GM23338 (cell line): ENCODE data around the gene RAVER1. TPM values are rescaled to one million over a fixed set of nuclear protein-coding genes. Genes with fewer than 3 reads are reported as not detected.

Experiments used
- ATAC-seq: fragments of 200-7000 bp; cut with Tn5 transposase; 3 replicates; pipeline ENCODE4 v1.9.1; 2020
- DNase-seq: peaks from one replicate; pipeline ENCODE4 v3.0.0-alpha.2; 2015; ENCODE audit warnings: low spot score
- H2AFZ ChIP-seq: fragments of 200-600 bp; sonication (generic); 2 replicates; pipeline ENCODE4 v1.8.0; 2016; ENCODE audit warnings: antibody characterized with exemption, mild to moderate bottlenecking, moderate library complexity
- H3F3A ChIP-seq: fragments of 200-600 bp; sonication (generic); replicated peaks from 2 replicates; pipeline ENCODE4 v1.8.0; 2017; ENCODE audit warnings: antibody characterized with exemption, mixed run types, low read depth
- H3K27ac ChIP-seq: fragments of 200-600 bp; sonication (generic); 2 replicates; pipeline ENCODE4 v1.6.1; 2016; ENCODE audit warnings: low read depth
- H3K27me3 ChIP-seq: fragments of 200-600 bp; sonication (generic); 2 replicates; pipeline ENCODE4 v1.8.0; 2016; ENCODE audit warnings: mild to moderate bottlenecking, mixed run types, moderate library complexity; ENCODE audit not compliant: insufficient read depth
- H3K36me3 ChIP-seq: fragments of 200-600 bp; sonication (generic); 2 replicates; pipeline ENCODE4 v1.8.0; 2016; ENCODE audit warnings: mild to moderate bottlenecking; ENCODE audit not compliant: insufficient read depth
- H3K4me1 ChIP-seq: fragments of 200-600 bp; sonication (generic); 2 replicates; pipeline ENCODE4 v1.8.0; 2016; ENCODE audit warnings: mild to moderate bottlenecking, moderate library complexity; ENCODE audit not compliant: insufficient read depth
- H3K4me2 ChIP-seq: fragments of 200-600 bp; sonication (generic); 2 replicates; pipeline ENCODE4 v1.7.1; 2017; ENCODE audit warnings: mixed run types
- H3K4me3 ChIP-seq: fragments of 200-600 bp; sonication (generic); 2 replicates; pipeline ENCODE4 v1.6.1; 2016; ENCODE audit warnings: mixed run types
- H3K79me2 ChIP-seq: fragments of 200-600 bp; sonication (generic); replicated peaks from 2 replicates; pipeline ENCODE4 v1.8.0; 2017; ENCODE audit warnings: mild to moderate bottlenecking; ENCODE audit not compliant: insufficient read depth
- H3K9me2 ChIP-seq: fragments of 200-600 bp; sonication (generic); 2 replicates; pipeline ENCODE4 v1.8.0; 2017; ENCODE audit not compliant: insufficient read depth
- H4K20me1 ChIP-seq: fragments of 200-600 bp; sonication (generic); replicated peaks from 2 replicates; pipeline ENCODE4 v1.8.0; 2017; ENCODE audit warnings: mild to moderate bottlenecking; ENCODE audit not compliant: insufficient read depth
- H3K27ac Mint-ChIP-seq: 2 replicates; pipeline ENCODE4 v1.8.0; 2020; ENCODE audit warnings: inconsistent platforms, mild to moderate bottlenecking, moderate library complexity, mixed read lengths
- H3K27me3 Mint-ChIP-seq: 3 replicates; pipeline ENCODE4 v1.8.0; 2022; ENCODE audit warnings: low read depth, mild to moderate bottlenecking, moderate library complexity, mixed read lengths, inconsistent platforms; ENCODE audit not compliant: insufficient read depth, poor library complexity
- H3K36me3 Mint-ChIP-seq: 3 replicates; pipeline ENCODE4 v1.8.0; 2021; ENCODE audit warnings: low read depth, mild to moderate bottlenecking, inconsistent platforms, moderate library complexity, mixed read lengths
- H3K4me1 Mint-ChIP-seq: 3 replicates; pipeline ENCODE4 v1.8.0; 2020; ENCODE audit warnings: mild to moderate bottlenecking, inconsistent platforms, mixed read lengths
- H3K4me3 Mint-ChIP-seq: 3 replicates; pipeline ENCODE4 v1.8.0; 2021; ENCODE audit warnings: moderate library complexity, mild to moderate bottlenecking, inconsistent platforms, mixed read lengths
- H3K9me3 Mint-ChIP-seq: 3 replicates; pipeline ENCODE4 v1.8.0; 2020; ENCODE audit warnings: moderate library complexity, mild to moderate bottlenecking, inconsistent platforms, mixed read lengths
- EZH2 ChIP-seq: fragments of 200-600 bp; sonication (generic); IDR thresholded peaks from one replicate; pipeline ENCODE4 v1.8.0; 2017; ENCODE audit warnings: antibody characterized with exemption, mild to moderate bottlenecking, low read depth; ENCODE audit not compliant: unreplicated experiment
- EZH2phosphoT487 ChIP-seq: fragments of 200-600 bp; sonication (generic); IDR thresholded peaks from one replicate; pipeline ENCODE4 v1.8.1; 2018; ENCODE audit warnings: antibody characterized with exemption; ENCODE audit not compliant: unreplicated experiment
- JUNB ChIP-seq: IDR thresholded peaks from one replicate; pipeline ENCODE4 v1.6.1; 2016; ENCODE audit warnings: antibody characterized with exemption; ENCODE audit not compliant: unreplicated experiment
- POLR2AphosphoS5 ChIP-seq: IDR thresholded peaks from 2 replicates; pipeline ENCODE4 v1.6.1; 2016; ENCODE audit warnings: antibody characterized with exemption, low read depth
- STAT1 ChIP-seq: IDR thresholded peaks from one replicate; pipeline ENCODE4 v1.6.1; 2016; ENCODE audit warnings: antibody characterized with exemption; ENCODE audit not compliant: unreplicated experiment
- ZNF331 ChIP-seq: fragments of 250-450 bp; sonication (Bioruptor Pico); IDR thresholded peaks from 2 replicates; pipeline ENCODE4 v1.5.0; 2020; ENCODE audit warnings: low read depth, mild to moderate bottlenecking, moderate library complexity
- polyA plus RNA-seq: library from polyadenylated mRNA; unstranded; fragments of >200 nt; fragmentation: Nextera tagmentation; extraction: Ambion mirVana; gene quantifications from 2 replicates; pipeline ENCODE4 v1.2.1, GENCODE V29; 2016
- total RNA-seq: library from RNA; depleted of rRNA; stranded (reverse); fragments of >200 nt; shearing (Covaris generic); gene quantifications from 2 replicates; pipeline ENCODE4 v1.2.3, GENCODE V29; 2014

The RAVER1 gene
- total and polyA plus RNA-seq, 2 experiments from 2014 or later: 25.5 to 88.3 TPM

- Histone ChIP-seq H3K4me3 (no peak overlapping the region), H3K27ac (no peak overlapping the region), H4K20me1 (no peaks in the 10 kb centered on the region), H3K27me3 (no peaks in the 10 kb centered on the region), H3K9me2 (no peaks in the 10 kb centered on the region), H3K36me3 (no peaks in the 10 kb centered on the region), H3K79me2 (no peaks in the 10 kb centered on the region), H3F3A (no peaks in the 10 kb centered on the region), H3K4me1 (no peaks in the 10 kb centered on the region), H3K4me2 (no peak overlapping the region), H2AFZ (no peak overlapping the region)
- no peak for TF ChIP-seq EZH2
- ATAC-seq (no peak), DNase-seq (no peak)
- Mint-ChIP-seq H3K9me3 (no peaks in the 10 kb centered on the region; the same call in 2 of the 3 replicates), H3K36me3 (0 out of 3 replicates have a peak, but pooled peaks cover 4% of the 10 kb centered on the region), H3K27me3 (peaks cover 9% of the 10 kb centered on the region), H3K27ac (no peak overlapping the region), H3K4me3 (no peak overlapping the region), H3K4me1 (no peaks in the 10 kb centered on the region)
Observed at GRCh38 chr19:10346509-10346908, 13.2 kb upstream of the RAVER1 start.

GRCh38 chr19:10344780-10345179, 11.5 kb upstream of the RAVER1 start:
- ATAC-seq (no peak), DNase-seq (no peak)
- Histone ChIP-seq H3K36me3 (no peaks in the 10 kb centered on the region), H3K4me2 (no peak overlapping the region), H3K79me2 (no peaks in the 10 kb centered on the region), H3K4me3 (no peak overlapping the region), H2AFZ (no peak overlapping the region), H3K27me3 (no peaks in the 10 kb centered on the region), H3K4me1 (0 out of 2 replicates have a peak, but pooled peaks cover 6% of the 10 kb centered on the region), H4K20me1 (no peaks in the 10 kb centered on the region), H3K9me2 (no peaks in the 10 kb centered on the region), H3K27ac (no peak overlapping the region), H3F3A (no peaks in the 10 kb centered on the region)
- Mint-ChIP-seq H3K4me3 (no peak overlapping the region), H3K9me3 (no peaks in the 10 kb centered on the region; the same call in 2 of the 3 replicates), H3K27ac (no peak overlapping the region), H3K36me3 (no peaks in the 10 kb centered on the region), H3K27me3 (peaks cover 7% of the 10 kb centered on the region), H3K4me1 (peaks cover 5% of the 10 kb centered on the region; the same call in 2 of the 3 replicates)
- TF ChIP-seq POLR2AphosphoS5 (no peak), ZNF331 (CRISPR knock-in tag) (no peak), JUNB (no peak)

- no peak overlapping the region for H3K27ac ChIP-seq
- no peak overlapping the region for H3K4me3 ChIP-seq
- H4K20me1 ChIP-seq: no peaks in the 10 kb centered on the region
- H3K79me2 ChIP-seq: no peaks in the 10 kb centered on the region
- Mint-ChIP-seq H3K4me3 (no peak overlapping the region), H3K27ac (no peak overlapping the region), H3K27me3 (peaks cover 9% of the 10 kb centered on the region), H3K4me1 (peaks cover 14% of the 10 kb centered on the region), H3K36me3 (no peaks in the 10 kb centered on the region), H3K9me3 (no peaks in the 10 kb centered on the region; the same call in 1 of the 3 replicates)
- H3K4me1 ChIP-seq: peaks cover 18% of the 10 kb centered on the region; the same call in 1 of the 2 replicates
- TF ChIP-seq EZH2phosphoT487: no peak
- TF ChIP-seq ZNF331 (CRISPR knock-in tag): no peak
- no peak for TF ChIP-seq STAT1
- no peaks in the 10 kb centered on the region for H3K27me3 ChIP-seq
- no peaks in the 10 kb centered on the region for H3K9me2 ChIP-seq
- ATAC-seq (no peak), DNase-seq (no peak)
- no peak overlapping the region for H2AFZ ChIP-seq
- H3F3A ChIP-seq: peaks cover 6% of the 10 kb centered on the region; the same call in 1 of the 2 replicates
- no peak overlapping the region for H3K4me2 ChIP-seq
- H3K36me3 ChIP-seq: no peaks in the 10 kb centered on the region
Observed at GRCh38 chr19:10343495-10343894, 10.2 kb upstream of the RAVER1 start.

GRCh38 chr19:10339977-10340376, 6.6 kb upstream of the RAVER1 start:
- Histone ChIP-seq H3K9me2 (no peaks in the 10 kb centered on the region), H3K4me1 (peaks cover 19% of the 10 kb centered on the region; the same call in 1 of the 2 replicates), H3K27me3 (no peaks in the 10 kb centered on the region), H3F3A (peaks cover 6% of the 10 kb centered on the region; the same call in 1 of the 2 replicates), H2AFZ (peak overlapping the region; percentile 81), H3K4me3 (no peak overlapping the region), H3K27ac (no peak overlapping the region), H3K36me3 (no peaks in the 10 kb centered on the region), H3K4me2 (peak overlapping the region; percentile 62; the same call in 1 of the 2 replicates), H4K20me1 (no peaks in the 10 kb centered on the region), H3K79me2 (no peaks in the 10 kb centered on the region)
- ATAC-seq (no peak), DNase-seq (no peak)
- H3K36me3 Mint-ChIP-seq: no peaks in the 10 kb centered on the region
- H3K4me3 Mint-ChIP-seq: no peak overlapping the region
- H3K4me1 Mint-ChIP-seq: peaks cover 14% of the 10 kb centered on the region
- H3K27me3 Mint-ChIP-seq: peaks cover 11% of the 10 kb centered on the region
- TF ChIP-seq POLR2AphosphoS5: no peak
- H3K27ac Mint-ChIP-seq: no peak overlapping the region
- H3K9me3 Mint-ChIP-seq: no peaks in the 10 kb centered on the region; the same call in 2 of the 3 replicates
